K562 (cell line): ENCODE data around the gene CES1. TPM values are rescaled to one million over a fixed set of nuclear protein-coding genes. Genes with fewer than 3 reads are reported as not detected.

Experiments used
- ATAC-seq: fragments of 200-7000 bp; cut with Tn5 transposase; 3 replicates; pipeline ENCODE4 v1.9.1; 2020; ENCODE audit warnings: moderate library complexity
- BruUV-seq: library from RNA; stranded (reverse); fragments of 400-500 nt; replicated peaks from 2 replicates; lab custom pipeline; 2021; lab: Mats Ljungman, UMichigan
- CTCF ChIA-PET: fragments of 300-600 bp; formaldehyde crosslinking; extraction: SDS; loops from one replicate; lab custom pipeline; 2021; ENCODE audit warnings: low intra/inter-chr PET ratio; lab: Yijun Ruan, JAX
- POLR2A ChIA-PET: fragments of 300-600, 350-650 bp; sonication (Branson Sonifier 250); formaldehyde crosslinking; extraction: SDS; loops from one replicate; lab custom pipeline; 2021; ENCODE audit warnings: antibody characterized with exemption, inconsistent platforms; lab: Yijun Ruan, JAX
- DNase-seq, 4 experiments: peaks; one replicate each; pipeline versions ENCODE4 v3.0.0 to v3.0.0-alpha.2; 2011 to 2018; ENCODE audit warnings: low spot score in 3 of 4, mixed read lengths in 3 of 4; ENCODE audit errors: extremely low read depth in 1 of 4
- FAIRE-seq: peaks from 2 replicates; lab custom pipeline; 2011; peaks lifted over from hg19 to GRCh38; lab: Jason Lieb, UNC
- H2AFZ ChIP-seq: 2 replicates; pipeline ENCODE4 v1.6.0; 2011; ENCODE audit warnings: low read depth, low read length, control low read depth, inconsistent platforms
- H3K27ac ChIP-seq: fragments of 200-600 bp; 3 replicates; pipeline ENCODE4 v1.8.0; 2011; ENCODE audit warnings: low read depth, mild to moderate bottlenecking, control low read depth, inconsistent platforms, low read length, moderate library complexity, mixed read lengths; ENCODE audit errors: extremely low read depth
- H3K27me3 ChIP-seq, 2 experiments: fragments of 300-600 bp in 1 of 2; 2 replicates in 1 of 2; 3 replicates in 1 of 2; pipeline versions ENCODE4 v1.6.0 to v1.8.0; 2011; ENCODE audit warnings: inconsistent platforms in 2 of 2, low read length in 2 of 2, mild to moderate bottlenecking in 1 of 2, mixed read lengths in 1 of 2, moderate library complexity in 1 of 2; ENCODE audit not compliant: control insufficient read depth in 2 of 2, insufficient read depth in 2 of 2
- H3K36me3 ChIP-seq: fragments of 300-600 bp; 3 replicates; pipeline ENCODE4 v1.8.0; 2011; ENCODE audit warnings: mild to moderate bottlenecking, low read length, inconsistent platforms; ENCODE audit not compliant: control insufficient read depth, insufficient read depth
- H3K4me1 ChIP-seq, 2 experiments: fragments of 200-600 bp in 1 of 2; replicated peaks in 1 of 2; 2 replicates in 1 of 2; 3 replicates in 1 of 2; pipeline versions ENCODE4 v1.5.1 to v1.8.0; 2011; ENCODE audit warnings: inconsistent platforms in 2 of 2, low read length in 2 of 2, mild to moderate bottlenecking in 1 of 2, mixed read lengths in 1 of 2, moderate library complexity in 1 of 2; ENCODE audit not compliant: control insufficient read depth in 2 of 2, insufficient read depth in 2 of 2
- H3K4me2 ChIP-seq: 2 replicates; pipeline ENCODE4 v1.6.1; 2011; ENCODE audit warnings: low read length, control low read depth, inconsistent platforms, mixed read lengths; ENCODE audit not compliant: insufficient read depth
- H3K4me3 ChIP-seq: fragments of 200-600 bp; sonication (generic), shearing (Covaris generic); 2 replicates; pipeline ENCODE4 v1.5.1; 2016; ENCODE audit warnings: control low read depth, inconsistent platforms
- H3K79me2 ChIP-seq: fragments of 200-600 bp; 3 replicates; pipeline ENCODE4 v1.8.0; 2011; ENCODE audit warnings: low read length, inconsistent platforms; ENCODE audit not compliant: control insufficient read depth, insufficient read depth
- H3K9ac ChIP-seq, 2 experiments: 2 replicates each; pipeline versions ENCODE4 v1.6.0 to v1.6.1; 2011; ENCODE audit warnings: low read depth in 2 of 2, low read length in 2 of 2, control low read depth in 1 of 2, inconsistent platforms in 1 of 2, mild to moderate bottlenecking in 1 of 2, mixed read lengths in 1 of 2; ENCODE audit not compliant: insufficient read depth in 1 of 2
- H3K9me1 ChIP-seq: one replicate; pipeline ENCODE4 v1.6.0; 2011; ENCODE audit warnings: inconsistent platforms, mild to moderate bottlenecking, low read length, moderate library complexity; ENCODE audit not compliant: control insufficient read depth, insufficient read depth
- H3K9me3 ChIP-seq: replicated peaks from 2 replicates; pipeline ENCODE4 v1.5.1; 2011; ENCODE audit warnings: low read depth, low read length, inconsistent platforms; ENCODE audit not compliant: control insufficient read depth, insufficient read depth
- H4K20me1 ChIP-seq: replicated peaks from 2 replicates; pipeline ENCODE4 v1.6.1; 2011; ENCODE audit warnings: low read length, inconsistent platforms, mixed read lengths; ENCODE audit not compliant: control insufficient read depth, insufficient read depth
- CBX2 ChIP-seq: fragments of 200-600 bp; sonication (generic); IDR thresholded peaks from one replicate; pipeline ENCODE4 v1.6.1; 2012; ENCODE audit warnings: mild to moderate bottlenecking, low read length, inconsistent platforms; ENCODE audit not compliant: insufficient read depth, poor library complexity, severe bottlenecking
- CBX3 ChIP-seq, 2 experiments: IDR thresholded peaks; 1 replicate in 1 of 2; 2 replicates in 1 of 2; pipeline ENCODE4 v1.6.1; 2012; ENCODE audit warnings: inconsistent platforms in 2 of 2, low read length in 2 of 2, borderline replicate concordance in 1 of 2, control low read depth in 1 of 2
- HDAC1 ChIP-seq, 2 experiments: fragments of 450-650 bp; IDR thresholded peaks; 2 replicates each; pipeline ENCODE4 v1.6.1; 2016 to 2017; ENCODE audit warnings: inconsistent platforms in 1 of 2, mild to moderate bottlenecking in 1 of 2, moderate library complexity in 1 of 2
- HIVEP1 ChIP-seq: fragments of 250-450 bp; sonication (Bioruptor Pico); IDR thresholded peaks from 2 replicates; pipeline ENCODE4 v1.4.0; 2020; ENCODE audit warnings: mild to moderate bottlenecking
- JUNB ChIP-seq: fragments of 450-650 bp; formaldehyde crosslinking; conservative IDR thresholded peaks from 2 replicates; pipeline ENCODE4 v1.4.0; 2020; ENCODE audit warnings: mild to moderate bottlenecking
- JUND ChIP-seq, 2 experiments: IDR thresholded peaks; 2 replicates in 1 of 2; 3 replicates in 1 of 2; pipeline ENCODE4 v1.6.1; 2011; ENCODE audit warnings: borderline replicate concordance in 2 of 2, low read depth in 2 of 2, low read length in 2 of 2, improper control_type of control experiment in 1 of 2, missing biosample characterization in 1 of 2, missing genetic modification characterization in 1 of 2, missing genetic modification reagents in 1 of 2
- MEF2D ChIP-seq: conservative IDR thresholded peaks from 2 replicates; pipeline ENCODE4 v1.6.1; 2016; ENCODE audit warnings: low read depth, missing genetic modification characterization, missing compliant biosample characterization
- NR4A1 ChIP-seq, 2 experiments: fragments of 250-450 bp in 1 of 2; fragments of 450-650 bp in 1 of 2; sonication (Bioruptor Pico) in 1 of 2; IDR thresholded peaks; 2 replicates each; pipeline versions ENCODE4 v1.4.0 to v1.6.1; 2016 to 2020; ENCODE audit warnings: mild to moderate bottlenecking in 2 of 2, missing compliant biosample characterization in 1 of 2, missing genetic modification characterization in 1 of 2, moderate library complexity in 1 of 2
- NUFIP1 ChIP-seq: fragments of 450-650 bp; IDR thresholded peaks from 2 replicates; pipeline ENCODE4 v1.6.1; 2018; ENCODE audit not compliant: partially characterized antibody
- PRMT5 ChIP-seq: sonication (generic); formaldehyde crosslinking; IDR thresholded peaks from 2 replicates; pipeline ENCODE4 v1.5.0; 2020; ENCODE audit warnings: missing genetic modification reagents
- SAP30 ChIP-seq: fragments of 200-600 bp; sonication (generic); IDR thresholded peaks from 2 replicates; pipeline ENCODE4 v1.6.1; 2012; ENCODE audit warnings: borderline replicate concordance, low read depth, mild to moderate bottlenecking, moderate library complexity, low read length, control low read depth, inconsistent platforms; ENCODE audit not compliant: insufficient read depth, poor library complexity, severe bottlenecking
- ZNF121 ChIP-seq: sonication (generic); formaldehyde crosslinking; conservative IDR thresholded peaks from 2 replicates; pipeline ENCODE4 v1.8.0; 2022; ENCODE audit warnings: missing genetic modification reagents
- ZNF174 ChIP-seq: fragments of 250-450 bp; sonication (Bioruptor Pico); IDR thresholded peaks from 2 replicates; pipeline ENCODE4 v1.4.0; 2020; ENCODE audit warnings: mild to moderate bottlenecking
- ZNF75A ChIP-seq: fragments of 450-650 bp; formaldehyde crosslinking; IDR thresholded peaks from 2 replicates; pipeline ENCODE4 v1.4.0; 2020; ENCODE audit warnings: mild to moderate bottlenecking
- ZNF778 ChIP-seq: fragments of 450-650 bp; formaldehyde crosslinking; IDR thresholded peaks from 2 replicates; pipeline ENCODE4 v1.4.0; 2020; ENCODE audit warnings: mild to moderate bottlenecking, moderate library complexity
- in situ Hi-C: fragments of 300-500 bp; cut with MboI; formaldehyde crosslinking; loops from 4 replicates; pipeline ENCODE4 v1.15.0; 2018; ENCODE audit warnings: inconsistent platforms, mixed read lengths
- intact Hi-C: fragments of 100-400 bp; cut with micrococcal nuclease; formaldehyde crosslinking; loops from 2 replicates; pipeline ENCODE4 v1.14.2; 2022
- polyA plus RNA-seq, 8 experiments: library from polyadenylated mRNA; depleted of rRNA in 4 of 8; stranded (reverse) in 5 of 8; unstranded in 3 of 8; fragments of >200 nt; fragmentation: Nextera tagmentation in 2 of 8; fragmentation: Illumina TruSeq in 1 of 8; extraction: Ambion mirVana in 2 of 8; extraction: Trizol in 1 of 8; gene quantifications; 2 replicates each; pipeline versions ENCODE4 v1.2.1 to v1.2.3, GENCODE V29; 2011 to 2014; ENCODE audit warnings: inconsistent platforms in 1 of 8, missing spikeins in 1 of 8
- total RNA-seq, 7 experiments: library from RNA; depleted of rRNA in 6 of 7; stranded (reverse); fragments of >200 nt in 6 of 7; fragmentation: Illumina TruSeq in 2 of 7; extraction: Trizol in 2 of 7; gene quantifications; 2 replicates each; pipeline versions ENCODE4 v1.2.1 to v1.2.3, GENCODE V29; 2011 to 2021; ENCODE audit warnings: low replicate concordance in 1 of 7
- TF ChIP-seq, protein P1 (sequence below), 2 experiments: fragments of 450-650 bp; conservative IDR thresholded peaks; 2 replicates each; pipeline ENCODE4 v1.6.1; 2017; ENCODE audit warnings: mild to moderate bottlenecking in 2 of 2, moderate library complexity in 2 of 2
- TF ChIP-seq, protein P2 (sequence below): fragments of 200-800 bp; sonication (Bioruptor generic); IDR thresholded peaks from 2 replicates; pipeline ENCODE4 v1.6.1; 2017; ENCODE audit warnings: missing genetic modification characterization, missing compliant biosample characterization
- TF ChIP-seq, protein P3 (sequence below): sonication (generic); formaldehyde crosslinking; IDR thresholded peaks from 2 replicates; pipeline ENCODE4 v1.8.0; 2022; ENCODE audit warnings: missing genetic modification reagents, mild to moderate bottlenecking, moderate library complexity, borderline replicate concordance

CES1 gene
- total and polyA plus RNA-seq, 9 of the 15 experiments (the other 6 are each of a cell fraction or from before 2014, with no cell fraction given) = 0.10 to 1.2 (median 0.16) TPM; not detected in 3

DNA sequence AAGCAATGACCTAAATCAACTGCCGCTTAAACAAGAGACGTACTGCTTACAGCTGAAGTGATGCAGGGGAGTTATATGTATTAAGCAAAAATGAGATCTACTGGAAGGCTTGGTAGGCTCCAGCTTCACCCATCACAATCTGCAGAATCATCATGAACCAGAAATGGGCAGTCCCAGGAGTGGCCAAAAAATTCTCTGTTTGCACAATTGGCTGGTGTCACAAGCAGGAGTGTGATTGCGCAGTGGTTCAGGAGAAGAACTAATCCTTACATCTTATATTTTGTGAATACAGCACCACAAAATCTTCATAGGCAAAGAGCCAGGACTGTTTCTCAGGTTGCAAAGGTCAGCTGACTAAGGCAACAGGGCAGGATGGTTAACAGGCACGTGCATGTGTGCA is 75.9 kb downstream of the CES1 start (continued):
- TF ChIP-seq, protein P1, sequence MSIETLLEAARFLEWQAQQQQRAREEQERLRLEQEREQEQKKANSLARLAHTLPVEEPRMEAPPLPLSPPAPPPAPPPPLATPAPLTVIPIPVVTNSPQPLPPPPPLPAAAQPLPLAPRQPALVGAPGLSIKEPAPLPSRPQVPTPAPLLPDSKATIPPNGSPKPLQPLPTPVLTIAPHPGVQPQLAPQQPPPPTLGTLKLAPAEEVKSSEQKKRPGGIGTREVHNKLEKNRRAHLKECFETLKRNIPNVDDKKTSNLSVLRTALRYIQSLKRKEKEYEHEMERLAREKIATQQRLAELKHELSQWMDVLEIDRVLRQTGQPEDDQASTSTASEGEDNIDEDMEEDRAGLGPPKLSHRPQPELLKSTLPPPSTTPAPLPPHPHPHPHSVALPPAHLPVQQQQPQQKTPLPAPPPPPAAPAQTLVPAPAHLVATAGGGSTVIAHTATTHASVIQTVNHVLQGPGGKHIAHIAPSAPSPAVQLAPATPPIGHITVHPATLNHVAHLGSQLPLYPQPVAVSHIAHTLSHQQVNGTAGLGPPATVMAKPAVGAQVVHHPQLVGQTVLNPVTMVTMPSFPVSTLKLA (conservative IDR thresholded peaks at IDR 0.05) = no peak
- TF ChIP-seq SAP30 (no peak), CBX3 (IDR thresholded peaks at IDR 0.05; ENCODE audit: borderline replicate concordance in 1 of 2, low read length in 2 of 2) (no peak)

DNA sequence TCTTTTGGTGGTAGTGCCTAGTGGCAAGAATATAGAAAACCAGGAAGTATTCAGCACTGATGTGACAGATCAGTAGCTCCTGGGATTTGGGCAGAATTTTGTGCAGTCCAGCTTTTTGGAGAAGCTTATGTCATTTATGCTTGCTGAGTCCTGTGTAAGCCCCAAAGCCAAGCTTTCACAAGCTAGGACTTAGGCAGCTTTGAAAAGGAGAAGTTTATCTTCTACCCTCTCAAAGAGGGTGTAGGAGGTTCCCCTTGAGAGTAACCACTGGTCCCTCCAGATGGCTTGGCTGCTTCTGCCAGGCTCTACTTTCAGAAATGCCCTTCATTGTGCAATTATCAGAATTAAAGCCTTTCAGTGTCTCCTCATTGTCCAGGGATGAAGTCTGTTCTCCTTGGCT is 78.8 kb downstream of the CES1 start:
- ATAC-seq = no peak
- FAIRE-seq = no peak
- intact Hi-C loops = no loop called here
- H3K36me3 ChIP-seq = no peaks in the 10 kb centered on the region
- no peak overlapping the region for H2AFZ ChIP-seq
- no peak for DNase-seq
- no peak overlapping the region for H3K4me3 ChIP-seq
- CTCF ChIA-PET = no interaction called here
- no peaks in the 10 kb centered on the region for H3K9me1 ChIP-seq
- peak overlapping the region; percentile 90; the same call in 1 of the 3 replicates for H3K27ac ChIP-seq
- peaks cover 0 to 9% of the 10 kb centered on the region in 2 experiments; a peak in 3 of 5 replicates for H3K4me1 ChIP-seq
- no peaks in the 10 kb centered on the region; a peak in 1 of 5 replicates for H3K27me3 ChIP-seq
- POLR2A ChIA-PET = no interaction called here
- peaks cover 13% of the 10 kb centered on the region for H3K9me3 ChIP-seq
- no peaks in the 10 kb centered on the region for H4K20me1 ChIP-seq
- H3K79me2 ChIP-seq = no peaks in the 10 kb centered on the region
- no TSS peak for BruUV-seq
- H3K4me2 ChIP-seq = no peak overlapping the region
- in situ Hi-C loops = no loop called here
- no peak overlapping the region for H3K9ac ChIP-seq
- TF ChIP-seq ZNF75A (CRISPR knock-in tag) (no peak), CBX2 (no peak), JUND (IDR thresholded peaks at IDR 0.05; ENCODE audit: borderline replicate concordance, low read depth, low read length) (no peak), JUND (tag; IDR thresholded peaks at IDR 0.05; ENCODE audit: borderline replicate concordance, low read depth, low read length) (no peak), HDAC1 (IDR thresholded peaks at IDR 0.05) (no peak), MEF2D (tag) (no peak), ZNF121 (CRISPR knock-in tag) (no peak), ZNF174 (CRISPR knock-in tag) (no peak), NUFIP1 (no peak), JUNB (CRISPR knock-in tag) (no peak), NR4A1 (CRISPR knock-in tag; IDR thresholded peaks at IDR 0.05) (no peak), NR4A1 (tag; IDR thresholded peaks at IDR 0.05) (no peak), ZNF778 (CRISPR knock-in tag) (no peak), PRMT5 (CRISPR knock-in tag) (no peak), HIVEP1 (CRISPR knock-in tag) (no peak)
- TF ChIP-seq, protein P2, sequence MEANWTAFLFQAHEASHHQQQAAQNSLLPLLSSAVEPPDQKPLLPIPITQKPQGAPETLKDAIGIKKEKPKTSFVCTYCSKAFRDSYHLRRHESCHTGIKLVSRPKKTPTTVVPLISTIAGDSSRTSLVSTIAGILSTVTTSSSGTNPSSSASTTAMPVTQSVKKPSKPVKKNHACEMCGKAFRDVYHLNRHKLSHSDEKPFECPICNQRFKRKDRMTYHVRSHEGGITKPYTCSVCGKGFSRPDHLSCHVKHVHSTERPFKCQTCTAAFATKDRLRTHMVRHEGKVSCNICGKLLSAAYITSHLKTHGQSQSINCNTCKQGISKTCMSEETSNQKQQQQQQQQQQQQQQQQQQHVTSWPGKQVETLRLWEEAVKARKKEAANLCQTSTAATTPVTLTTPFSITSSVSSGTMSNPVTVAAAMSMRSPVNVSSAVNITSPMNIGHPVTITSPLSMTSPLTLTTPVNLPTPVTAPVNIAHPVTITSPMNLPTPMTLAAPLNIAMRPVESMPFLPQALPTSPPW = no peak
- TF ChIP-seq, protein P3, sequence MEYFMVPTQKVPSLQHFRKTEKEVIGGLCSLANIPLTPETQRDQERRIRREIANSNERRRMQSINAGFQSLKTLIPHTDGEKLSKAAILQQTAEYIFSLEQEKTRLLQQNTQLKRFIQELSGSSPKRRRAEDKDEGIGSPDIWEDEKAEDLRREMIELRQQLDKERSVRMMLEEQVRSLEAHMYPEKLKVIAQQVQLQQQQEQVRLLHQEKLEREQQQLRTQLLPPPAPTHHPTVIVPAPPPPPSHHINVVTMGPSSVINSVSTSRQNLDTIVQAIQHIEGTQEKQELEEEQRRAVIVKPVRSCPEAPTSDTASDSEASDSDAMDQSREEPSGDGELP (CRISPR knock-in tag) = no peak
